ENCODE data around the gene PGBD4. TPM values are rescaled to one million over a fixed set of nuclear protein-coding genes. Genes with fewer than 3 reads are reported as not detected.

PGBD4 gene
- total and polyA plus RNA-seq, 5 donors from 2014 or later, result 1.4 to 3.6 (median 1.9) TPM

DNA sequence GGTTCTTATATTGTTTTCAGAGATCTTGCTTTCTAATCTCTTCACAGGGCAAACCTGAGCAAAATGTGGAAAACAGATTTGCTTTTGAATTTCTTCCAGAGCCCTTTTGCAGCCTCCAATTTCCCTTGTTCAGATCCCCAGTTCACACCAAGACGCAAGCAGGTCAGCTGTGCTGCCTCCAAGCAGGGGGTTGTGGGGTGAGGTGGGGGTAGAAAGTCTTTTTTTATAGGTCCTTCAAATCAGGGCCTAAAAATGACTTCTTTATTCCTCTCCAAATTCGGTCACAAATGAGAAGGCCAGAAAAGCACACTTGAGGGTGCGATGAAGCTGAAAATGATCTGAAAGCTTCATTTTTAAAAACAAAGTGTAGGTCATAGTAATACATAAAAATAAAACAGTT is 36.6 kb upstream of the PGBD4 start:
- no peaks in the 10 kb centered on the region for H3K9me3 Mint-ChIP-seq
- no peaks in the 10 kb centered on the region for H3K36me3 Mint-ChIP-seq
- no peak overlapping the region for H3K4me3 Mint-ChIP-seq

DNA sequence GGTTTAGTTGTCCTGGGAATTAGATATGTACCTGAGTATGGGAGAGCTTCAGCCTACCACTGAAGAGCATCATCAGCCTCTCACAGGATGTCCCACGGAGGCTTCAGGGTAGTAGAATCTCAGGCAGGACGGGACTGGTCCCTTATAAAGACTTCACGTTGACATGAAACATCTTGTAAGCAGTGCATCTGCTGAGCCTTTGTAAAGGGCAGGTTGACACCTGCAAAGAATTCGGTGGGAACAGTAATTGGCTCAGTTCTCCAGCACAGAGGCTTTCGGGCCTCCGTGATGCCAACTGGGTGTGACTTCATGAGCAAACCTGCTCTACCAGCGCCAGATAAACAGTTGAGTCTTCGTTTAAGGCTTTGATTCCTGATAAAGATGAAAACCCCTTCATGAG is 35.9 kb upstream of the PGBD4 start:
- no peak for ATAC-seq (ENCODE audit: low read depth in 2 of 2)
- Histone ChIP-seq H3K9me3 (ENCODE audit: control insufficient read depth in 2 of 2, low read length in 2 of 2) (no peaks in the 10 kb centered on the region), H3K4me3 (ENCODE audit: low read depth, low read length) (no peak overlapping the region), H3K27me3 (ENCODE audit: control insufficient read depth, insufficient read depth, low read length) (no peaks in the 10 kb centered on the region), H3K36me3 (ENCODE audit: control insufficient read depth, insufficient read depth, low read length) (no peaks in the 10 kb centered on the region), H3K4me1 (ENCODE audit: control insufficient read depth, insufficient read depth, low read length, poor library complexity, severe bottlenecking) (no peaks in the 10 kb centered on the region), H3K27ac (ENCODE audit: insufficient read depth, low read length, poor library complexity, severe bottlenecking) (no peak overlapping the region)
- H3K4me3 Mint-ChIP-seq, result no peak overlapping the region
- H3K27me3 Mint-ChIP-seq, result no peaks in the 10 kb centered on the region
- no peak for DNase-seq
- peaks cover 0 to 5% (median 2%) of the 10 kb centered on the region in 4 donors for H3K4me1 Mint-ChIP-seq
- H3K9me3 Mint-ChIP-seq, result no peaks in the 10 kb centered on the region
- no peak overlapping the region for H3K27ac Mint-ChIP-seq
- no peaks in the 10 kb centered on the region for H3K36me3 Mint-ChIP-seq

More for the DNA sequence above, 36.6 kb upstream of the PGBD4 start:
- Histone ChIP-seq H3K9me3 (ENCODE audit: control insufficient read depth in 2 of 2, low read length in 2 of 2) (no peaks in the 10 kb centered on the region), H3K4me3 (ENCODE audit: low read depth, low read length) (no peak overlapping the region), H3K36me3 (ENCODE audit: control insufficient read depth, insufficient read depth, low read length) (no peaks in the 10 kb centered on the region), H3K27me3 (ENCODE audit: control insufficient read depth, insufficient read depth, low read length) (no peaks in the 10 kb centered on the region), H3K27ac (ENCODE audit: insufficient read depth, low read length, poor library complexity, severe bottlenecking) (no peak overlapping the region), H3K4me1 (ENCODE audit: control insufficient read depth, insufficient read depth, low read length, poor library complexity, severe bottlenecking) (no peaks in the 10 kb centered on the region)
- Mint-ChIP-seq H3K27ac (no peak overlapping the region), H3K27me3 (no peaks in the 10 kb centered on the region), H3K4me1 (peaks cover 0 to 5% (median 2%) of the 10 kb centered on the region in 4 donors)
- ATAC-seq (ENCODE audit: low read depth in 2 of 2) (no peak), DNase-seq (no peak)

GRCh38 chr15:34070003-34070402 is 31.9 kb upstream of the PGBD4 start:
- H3K9me3 ChIP-seq (ENCODE audit: control insufficient read depth in 2 of 2, low read length in 2 of 2), result no peaks in the 10 kb centered on the region
- H3K27me3 ChIP-seq (ENCODE audit: control insufficient read depth, insufficient read depth, low read length), result no peaks in the 10 kb centered on the region
- Mint-ChIP-seq H3K9me3 (no peaks in the 10 kb centered on the region), H3K4me3 (no peak overlapping the region), H3K36me3 (peaks cover 3% of the 10 kb centered on the region), H3K27ac (no peak overlapping the region), H3K4me1 (no peaks in the 10 kb centered on the region), H3K27me3 (no peaks in the 10 kb centered on the region)
- H3K4me1 ChIP-seq (ENCODE audit: control insufficient read depth, insufficient read depth, low read length, poor library complexity, severe bottlenecking), result no peaks in the 10 kb centered on the region
- no peaks in the 10 kb centered on the region for H3K36me3 ChIP-seq (ENCODE audit: control insufficient read depth, insufficient read depth, low read length)
- no peak for ATAC-seq (ENCODE audit: low read depth in 2 of 2)
- no peak overlapping the region for H3K4me3 ChIP-seq (ENCODE audit: low read depth, low read length)
- DNase-seq, result no peak
- H3K27ac ChIP-seq (ENCODE audit: insufficient read depth, low read length, poor library complexity, severe bottlenecking), result no peak overlapping the region

DNA sequence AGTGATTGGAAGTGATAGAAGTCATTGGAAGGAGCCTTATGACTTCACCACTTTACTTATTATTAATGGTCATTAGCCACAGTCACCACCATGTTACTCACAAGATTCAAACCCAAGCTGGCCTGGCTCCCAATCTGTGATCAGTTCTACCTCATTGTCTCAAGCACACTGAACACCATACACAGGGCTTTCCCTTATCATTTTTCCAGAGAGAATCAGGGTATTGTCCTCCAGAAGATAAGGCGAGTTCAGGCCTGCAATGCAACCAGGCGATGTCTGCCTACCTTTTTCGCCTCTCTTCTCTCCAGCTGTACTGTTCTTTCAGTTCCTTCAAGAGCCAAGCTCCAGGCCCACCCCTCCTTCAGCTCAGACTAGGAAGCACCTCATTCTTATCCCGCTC is 25.1 kb upstream of the PGBD4 start:
- Histone ChIP-seq H3K36me3 (ENCODE audit: control insufficient read depth, insufficient read depth, low read length) (no peaks in the 10 kb centered on the region), H3K9me3 (ENCODE audit: control insufficient read depth in 2 of 2, low read length in 2 of 2) (no peaks in the 10 kb centered on the region), H3K4me1 (ENCODE audit: control insufficient read depth, insufficient read depth, low read length, poor library complexity, severe bottlenecking) (no peaks in the 10 kb centered on the region), H3K27me3 (ENCODE audit: control insufficient read depth, insufficient read depth, low read length) (no peaks in the 10 kb centered on the region), H3K4me3 (ENCODE audit: low read depth, low read length) (no peak overlapping the region), H3K27ac (ENCODE audit: insufficient read depth, low read length, poor library complexity, severe bottlenecking) (no peak overlapping the region)
- H3K27ac Mint-ChIP-seq, result no peak overlapping the region
- DNase-seq, result no peak
- H3K9me3 Mint-ChIP-seq, result no peaks in the 10 kb centered on the region
- H3K4me1 Mint-ChIP-seq, result peaks cover 0 to 5% (median 0%) of the 10 kb centered on the region in 4 donors
- no peak for ATAC-seq (ENCODE audit: low read depth in 2 of 2)
- no peaks in the 10 kb centered on the region for H3K27me3 Mint-ChIP-seq
- H3K4me3 Mint-ChIP-seq, result no peak overlapping the region
- peaks cover 7% of the 10 kb centered on the region for H3K36me3 Mint-ChIP-seq

- Mint-ChIP-seq H3K4me1 (peaks cover 0 to 5% (median 0%) of the 10 kb centered on the region in 4 donors), H3K36me3 (peaks cover 13% of the 10 kb centered on the region), H3K27ac (no peak overlapping the region), H3K4me3 (peak overlapping the region in 1 of 4 donors; percentile 47), H3K9me3 (no peaks in the 10 kb centered on the region), H3K27me3 (no peaks in the 10 kb centered on the region)
- Histone ChIP-seq H3K4me1 (ENCODE audit: control insufficient read depth, insufficient read depth, low read length, poor library complexity, severe bottlenecking) (no peaks in the 10 kb centered on the region), H3K9me3 (ENCODE audit: control insufficient read depth in 2 of 2, low read length in 2 of 2) (no peaks in the 10 kb centered on the region), H3K27me3 (ENCODE audit: control insufficient read depth, insufficient read depth, low read length) (no peaks in the 10 kb centered on the region), H3K4me3 (ENCODE audit: low read depth, low read length) (no peak overlapping the region), H3K27ac (ENCODE audit: insufficient read depth, low read length, poor library complexity, severe bottlenecking) (no peak overlapping the region), H3K36me3 (ENCODE audit: control insufficient read depth, insufficient read depth, low read length) (peaks cover 9% of the 10 kb centered on the region)
- DNase-seq (no peak), ATAC-seq (ENCODE audit: low read depth in 2 of 2) (no peak)
Observed at GRCh38 chr15:34078900-34079299, 23.0 kb upstream of the PGBD4 start.

DNA sequence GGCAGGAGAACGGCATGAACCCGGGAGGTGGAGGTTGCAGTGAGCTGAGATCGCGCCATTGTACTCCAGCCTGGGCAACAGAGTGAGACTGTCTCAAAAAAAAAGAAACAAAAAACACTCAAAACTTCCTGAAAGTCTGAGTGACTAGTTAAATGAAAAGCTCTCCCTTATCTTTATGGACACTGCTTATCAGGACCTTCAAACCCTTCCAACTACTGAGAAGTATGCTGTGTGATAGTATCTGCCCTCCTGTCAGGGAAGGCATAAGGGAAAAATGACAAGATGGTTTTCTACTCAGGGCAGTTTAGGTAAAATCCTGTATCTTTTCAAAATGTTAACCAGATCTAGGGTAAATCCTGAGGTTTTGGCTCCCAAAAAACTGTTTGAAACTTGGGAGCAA is 22.0 kb upstream of the PGBD4 start:
- no peak overlapping the region for H3K4me3 ChIP-seq (ENCODE audit: low read depth, low read length)
- no peaks in the 10 kb centered on the region for H3K27me3 ChIP-seq (ENCODE audit: control insufficient read depth, insufficient read depth, low read length)
- Mint-ChIP-seq H3K27me3 (no peaks in the 10 kb centered on the region), H3K36me3 (peaks cover 13% of the 10 kb centered on the region), H3K4me1 (peaks cover 0 to 5% (median 0%) of the 10 kb centered on the region in 4 donors), H3K9me3 (no peaks in the 10 kb centered on the region), H3K27ac (peak overlapping the region in 1 of 3 donors; percentile 9), H3K4me3 (no peak overlapping the region)
- H3K27ac ChIP-seq (ENCODE audit: insufficient read depth, low read length, poor library complexity, severe bottlenecking), result no peak overlapping the region
- H3K36me3 ChIP-seq (ENCODE audit: control insufficient read depth, insufficient read depth, low read length), result peaks cover 15% of the 10 kb centered on the region
- DNase-seq, result no peak
- no peaks in the 10 kb centered on the region for H3K4me1 ChIP-seq (ENCODE audit: control insufficient read depth, insufficient read depth, low read length, poor library complexity, severe bottlenecking)
- ATAC-seq (ENCODE audit: low read depth in 2 of 2), result no peak
- no peaks in the 10 kb centered on the region for H3K9me3 ChIP-seq (ENCODE audit: control insufficient read depth in 2 of 2, low read length in 2 of 2)

GRCh38 chr15:34084086-34084485 is 17.8 kb upstream of the PGBD4 start:
- peaks cover 0 to 7% (median 2%) of the 10 kb centered on the region in 4 donors for H3K4me1 Mint-ChIP-seq
- Histone ChIP-seq H3K27me3 (ENCODE audit: control insufficient read depth, insufficient read depth, low read length) (no peaks in the 10 kb centered on the region), H3K9me3 (ENCODE audit: control insufficient read depth in 2 of 2, low read length in 2 of 2) (no peaks in the 10 kb centered on the region), H3K27ac (ENCODE audit: insufficient read depth, low read length, poor library complexity, severe bottlenecking) (no peak overlapping the region), H3K36me3 (ENCODE audit: control insufficient read depth, insufficient read depth, low read length) (peaks cover 50% of the 10 kb centered on the region), H3K4me1 (ENCODE audit: control insufficient read depth, insufficient read depth, low read length, poor library complexity, severe bottlenecking) (no peaks in the 10 kb centered on the region), H3K4me3 (ENCODE audit: low read depth, low read length) (no peak overlapping the region)
- no peak overlapping the region for H3K4me3 Mint-ChIP-seq
- no peak overlapping the region for H3K27ac Mint-ChIP-seq
- H3K9me3 Mint-ChIP-seq, result no peaks in the 10 kb centered on the region
- no peaks in the 10 kb centered on the region for H3K27me3 Mint-ChIP-seq
- DNase-seq (no peak), ATAC-seq (ENCODE audit: low read depth in 2 of 2) (no peak)
- peaks cover 31% of the 10 kb centered on the region for H3K36me3 Mint-ChIP-seq

DNA sequence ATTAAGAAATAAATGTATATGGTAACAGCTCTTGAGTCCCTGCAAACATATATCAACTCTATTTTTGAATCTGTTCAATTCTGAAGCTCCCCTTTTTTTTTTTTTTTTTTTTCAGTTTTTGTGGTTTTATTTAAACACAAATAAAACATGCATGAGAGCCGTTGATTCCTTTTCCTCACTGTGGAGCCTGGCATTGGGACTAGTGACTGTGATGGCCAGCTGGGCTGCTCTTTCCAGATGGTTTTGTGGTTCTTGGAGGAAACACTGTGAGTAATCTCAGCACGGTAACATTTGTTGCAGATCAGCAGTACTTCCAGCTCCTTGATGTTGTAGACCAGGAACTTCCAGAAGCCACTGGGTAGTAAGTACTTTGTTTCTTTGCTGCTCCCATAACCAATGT is 16.1 kb upstream of the PGBD4 start:
- Mint-ChIP-seq H3K4me1 (peaks cover 0 to 7% (median 5%) of the 10 kb centered on the region in 4 donors), H3K9me3 (no peaks in the 10 kb centered on the region), H3K27ac (no peak overlapping the region), H3K36me3 (peaks cover 34% of the 10 kb centered on the region), H3K27me3 (no peaks in the 10 kb centered on the region), H3K4me3 (no peak overlapping the region)
- Histone ChIP-seq H3K27me3 (ENCODE audit: control insufficient read depth, insufficient read depth, low read length) (no peaks in the 10 kb centered on the region), H3K9me3 (ENCODE audit: control insufficient read depth in 2 of 2, low read length in 2 of 2) (no peaks in the 10 kb centered on the region), H3K27ac (ENCODE audit: insufficient read depth, low read length, poor library complexity, severe bottlenecking) (no peak overlapping the region), H3K4me3 (ENCODE audit: low read depth, low read length) (no peak overlapping the region), H3K4me1 (ENCODE audit: control insufficient read depth, insufficient read depth, low read length, poor library complexity, severe bottlenecking) (no peaks in the 10 kb centered on the region), H3K36me3 (ENCODE audit: control insufficient read depth, insufficient read depth, low read length) (peaks cover 61% of the 10 kb centered on the region)
- ATAC-seq (ENCODE audit: low read depth in 2 of 2) (no peak), DNase-seq (no peak)
